Measurements from ENCODE around the gene SLC44A1. TPM values are rescaled to one million over a fixed set of nuclear protein-coding genes. Genes with fewer than 3 reads are reported as not detected.

SLC44A1 gene
- polyA plus RNA-seq, 3 donors, result 6.9 to 52.1 (median 46.5) TPM

GRCh38 chr9:105280691-105281090, 36.2 kb downstream of the SLC44A1 start:
- Mint-ChIP-seq H3K27me3 (ENCODE audit: low read depth in 3 of 3) (no peaks in the 10 kb centered on the region), H3K36me3 (peaks cover 6 to 12% of the 10 kb centered on the region in 2 donors), H3K4me3 (no peak overlapping the region), H3K4me1 (peaks cover 19% of the 10 kb centered on the region), H3K27ac (peak overlapping the region in 1 of 7 donors; percentile 75), H3K9me3 (no peaks in the 10 kb centered on the region)
- Histone ChIP-seq H3K27me3 (ENCODE audit: control insufficient read depth in 2 of 2, insufficient read depth in 2 of 2, low read length in 2 of 2) (no peaks in the 10 kb centered on the region), H4K20me1 (ENCODE audit: insufficient read depth, low read length) (no peaks in the 10 kb centered on the region), H3K4me1 (ENCODE audit: control insufficient read depth in 1 of 2, insufficient read depth in 2 of 2, low read length in 2 of 2) (no peaks in the 10 kb centered on the region), H3K9me3 (replicated peaks in 1 of 2; ENCODE audit: control insufficient read depth in 1 of 2, insufficient read depth in 1 of 2, low read length in 2 of 2) (no peaks in the 10 kb centered on the region), H2AFZ (ENCODE audit: insufficient read depth, low read depth, low read length, poor library complexity, severe bottlenecking) (no peak overlapping the region), H3K36me3 (replicated peaks in 1 of 2; ENCODE audit: control insufficient read depth in 1 of 2, insufficient read depth in 2 of 2, low read length in 2 of 2) (no peaks in the 10 kb centered on the region), H3K4me3 (replicated peaks in 1 of 3; ENCODE audit: low read depth in 2 of 3, low read length in 3 of 3) (no peak overlapping the region), H3K27ac (ENCODE audit: low read depth in 1 of 2, low read length in 2 of 2) (no peak overlapping the region), H3K79me2 (ENCODE audit: insufficient read depth, low read length) (peaks cover 96% of the 10 kb centered on the region), H3K4me2 (replicated peaks; ENCODE audit: extremely low read depth, low read length, poor library complexity, severe bottlenecking) (no peak overlapping the region), H3K9ac (ENCODE audit: insufficient read depth, low read length, poor library complexity, severe bottlenecking) (no peak overlapping the region)
- peak in 1 of 3 donors; percentile 60 for DNase-seq
- no CpG with 5 or more reads among the region's 2 CpGs for WGBS (ENCODE audit: insufficient coverage)
- intact Hi-C loops (cut with micrococcal nuclease), result no loop called here
- TF ChIP-seq CTCF (IDR thresholded peaks at IDR 0.05), result no peak

- intact Hi-C loops (cut with micrococcal nuclease), result no loop called here
- Mint-ChIP-seq H3K27me3 (ENCODE audit: low read depth in 3 of 3) (no peaks in the 10 kb centered on the region), H3K36me3 (peaks cover 7 to 12% of the 10 kb centered on the region in 2 donors), H3K27ac (peak overlapping the region in 1 of 7 donors; percentile 26), H3K9me3 (no peaks in the 10 kb centered on the region), H3K4me1 (peaks cover 19% of the 10 kb centered on the region), H3K4me3 (no peak overlapping the region)
- H3K36me3 ChIP-seq (replicated peaks in 1 of 2; ENCODE audit: control insufficient read depth in 1 of 2, insufficient read depth in 2 of 2, low read length in 2 of 2), result no peaks in the 10 kb centered on the region
- H3K4me2 ChIP-seq (replicated peaks; ENCODE audit: extremely low read depth, low read length, poor library complexity, severe bottlenecking), result no peak overlapping the region
- no peak for DNase-seq
- no peak for TF ChIP-seq CTCF (IDR thresholded peaks at IDR 0.05)
- H3K27ac ChIP-seq (ENCODE audit: low read depth in 1 of 2, low read length in 2 of 2), result no peak overlapping the region
- H3K4me1 ChIP-seq (ENCODE audit: control insufficient read depth in 1 of 2, insufficient read depth in 2 of 2, low read length in 2 of 2), result no peaks in the 10 kb centered on the region
- no peak overlapping the region for H3K9ac ChIP-seq (ENCODE audit: insufficient read depth, low read length, poor library complexity, severe bottlenecking)
- H2AFZ ChIP-seq (ENCODE audit: insufficient read depth, low read depth, low read length, poor library complexity, severe bottlenecking), result no peak overlapping the region
- no peaks in the 10 kb centered on the region for H4K20me1 ChIP-seq (ENCODE audit: insufficient read depth, low read length)
- peaks cover 96% of the 10 kb centered on the region for H3K79me2 ChIP-seq (ENCODE audit: insufficient read depth, low read length)
- no peaks in the 10 kb centered on the region for H3K27me3 ChIP-seq (ENCODE audit: control insufficient read depth in 2 of 2, insufficient read depth in 2 of 2, low read length in 2 of 2)
- no peak overlapping the region for H3K4me3 ChIP-seq (replicated peaks in 1 of 3; ENCODE audit: low read depth in 2 of 3, low read length in 3 of 3)
- H3K9me3 ChIP-seq (replicated peaks in 1 of 2; ENCODE audit: control insufficient read depth in 1 of 2, insufficient read depth in 1 of 2, low read length in 2 of 2), result no peaks in the 10 kb centered on the region
- WGBS (ENCODE audit: insufficient coverage), result 100% methylated on average over 3 of the region's 4 CpGs
These were observed 36.8 kb downstream of the SLC44A1 start for GRCh38 chr9:105281272-105281671.
